GM23338 (cell line): ENCODE measurements around the gene PPM1H.

Experiments
- CREB1 ChIP-seq: fragments of 250-450 bp; sonication (Bioruptor Pico); IDR thresholded peaks from 2 replicates; pipeline ENCODE4 v1.5.0; 2020; ENCODE audit warnings: low read depth, mild to moderate bottlenecking, moderate library complexity
- EZH2 ChIP-seq: fragments of 200-600 bp; sonication (generic); IDR thresholded peaks from one replicate; pipeline ENCODE4 v1.8.0; 2017; ENCODE audit warnings: antibody characterized with exemption, mild to moderate bottlenecking, low read depth; ENCODE audit not compliant: unreplicated experiment
- EZH2phosphoT487 ChIP-seq: fragments of 200-600 bp; sonication (generic); IDR thresholded peaks from one replicate; pipeline ENCODE4 v1.8.1; 2018; ENCODE audit warnings: antibody characterized with exemption; ENCODE audit not compliant: unreplicated experiment
- JUNB ChIP-seq: IDR thresholded peaks from one replicate; pipeline ENCODE4 v1.6.1; 2016; ENCODE audit warnings: antibody characterized with exemption; ENCODE audit not compliant: unreplicated experiment
- NANOG ChIP-seq: IDR thresholded peaks from 2 replicates; pipeline ENCODE4 v1.6.1; 2016; ENCODE audit warnings: antibody characterized with exemption, borderline replicate concordance
- POLR2AphosphoS5 ChIP-seq: IDR thresholded peaks from 2 replicates; pipeline ENCODE4 v1.6.1; 2016; ENCODE audit warnings: antibody characterized with exemption, low read depth
- STAT1 ChIP-seq: IDR thresholded peaks from one replicate; pipeline ENCODE4 v1.6.1; 2016; ENCODE audit warnings: antibody characterized with exemption; ENCODE audit not compliant: unreplicated experiment
- ZNF114 ChIP-seq: fragments of 250-450 bp; sonication (Bioruptor Pico); IDR thresholded peaks from 2 replicates; pipeline ENCODE4 v1.5.0; 2020; ENCODE audit warnings: mild to moderate bottlenecking, moderate library complexity
- ZNF331 ChIP-seq: fragments of 250-450 bp; sonication (Bioruptor Pico); IDR thresholded peaks from 2 replicates; pipeline ENCODE4 v1.5.0; 2020; ENCODE audit warnings: low read depth, mild to moderate bottlenecking, moderate library complexity
- TF ChIP-seq, protein P1 (sequence below), 2 experiments: fragments of 200-600 bp in 1 of 2; sonication (generic) in 1 of 2; conservative IDR thresholded peaks; 2 replicates each; pipeline versions ENCODE4 v1.5.1 to v1.6.1; 2016 to 2017; ENCODE audit warnings: antibody characterized with exemption in 2 of 2, low read depth in 2 of 2, mild to moderate bottlenecking in 2 of 2, moderate library complexity in 1 of 2
- TF ChIP-seq, protein P2 (sequence below): IDR thresholded peaks from one replicate; pipeline ENCODE4 v1.6.1; 2018; ENCODE audit warnings: antibody characterized with exemption; ENCODE audit not compliant: unreplicated experiment
- TF ChIP-seq, protein P3 (sequence below): IDR thresholded peaks from 2 replicates; pipeline ENCODE4 v1.6.1; 2016; ENCODE audit warnings: antibody characterized with exemption

DNA sequence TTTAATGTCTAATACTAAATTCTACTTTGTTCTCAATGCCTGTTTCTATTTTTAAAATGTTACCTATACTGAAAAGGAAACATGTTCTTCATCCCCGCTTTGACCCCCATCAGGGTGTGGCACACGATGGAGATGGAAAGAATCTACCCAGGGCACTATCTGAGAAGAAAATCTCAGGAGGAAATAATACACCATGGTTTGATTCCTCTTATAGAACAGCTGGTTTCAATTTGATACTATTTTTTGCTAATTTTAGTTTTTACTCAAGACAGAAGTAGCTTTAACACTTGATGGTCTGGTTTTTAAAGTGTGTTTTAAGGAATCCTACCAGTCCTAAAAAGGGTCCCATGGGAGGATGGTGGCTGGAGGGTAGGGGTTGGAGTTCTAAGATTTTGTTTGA lies 56.7 kb downstream of the PPM1H start:
- TF ChIP-seq EZH2 (no peak), EZH2phosphoT487 (no peak), STAT1 (no peak), POLR2AphosphoS5 (no peak), NANOG (no peak), JUNB (no peak), ZNF331 (CRISPR knock-in tag) (no peak), CREB1 (CRISPR knock-in tag) (no peak), ZNF114 (CRISPR knock-in tag) (no peak)
- TF ChIP-seq, protein P1, sequence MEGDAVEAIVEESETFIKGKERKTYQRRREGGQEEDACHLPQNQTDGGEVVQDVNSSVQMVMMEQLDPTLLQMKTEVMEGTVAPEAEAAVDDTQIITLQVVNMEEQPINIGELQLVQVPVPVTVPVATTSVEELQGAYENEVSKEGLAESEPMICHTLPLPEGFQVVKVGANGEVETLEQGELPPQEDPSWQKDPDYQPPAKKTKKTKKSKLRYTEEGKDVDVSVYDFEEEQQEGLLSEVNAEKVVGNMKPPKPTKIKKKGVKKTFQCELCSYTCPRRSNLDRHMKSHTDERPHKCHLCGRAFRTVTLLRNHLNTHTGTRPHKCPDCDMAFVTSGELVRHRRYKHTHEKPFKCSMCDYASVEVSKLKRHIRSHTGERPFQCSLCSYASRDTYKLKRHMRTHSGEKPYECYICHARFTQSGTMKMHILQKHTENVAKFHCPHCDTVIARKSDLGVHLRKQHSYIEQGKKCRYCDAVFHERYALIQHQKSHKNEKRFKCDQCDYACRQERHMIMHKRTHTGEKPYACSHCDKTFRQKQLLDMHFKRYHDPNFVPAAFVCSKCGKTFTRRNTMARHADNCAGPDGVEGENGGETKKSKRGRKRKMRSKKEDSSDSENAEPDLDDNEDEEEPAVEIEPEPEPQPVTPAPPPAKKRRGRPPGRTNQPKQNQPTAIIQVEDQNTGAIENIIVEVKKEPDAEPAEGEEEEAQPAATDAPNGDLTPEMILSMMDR (conservative IDR thresholded peaks at IDR 0.05; ENCODE audit: low read depth in 2 of 2) = no peak
- TF ChIP-seq, protein P2, sequence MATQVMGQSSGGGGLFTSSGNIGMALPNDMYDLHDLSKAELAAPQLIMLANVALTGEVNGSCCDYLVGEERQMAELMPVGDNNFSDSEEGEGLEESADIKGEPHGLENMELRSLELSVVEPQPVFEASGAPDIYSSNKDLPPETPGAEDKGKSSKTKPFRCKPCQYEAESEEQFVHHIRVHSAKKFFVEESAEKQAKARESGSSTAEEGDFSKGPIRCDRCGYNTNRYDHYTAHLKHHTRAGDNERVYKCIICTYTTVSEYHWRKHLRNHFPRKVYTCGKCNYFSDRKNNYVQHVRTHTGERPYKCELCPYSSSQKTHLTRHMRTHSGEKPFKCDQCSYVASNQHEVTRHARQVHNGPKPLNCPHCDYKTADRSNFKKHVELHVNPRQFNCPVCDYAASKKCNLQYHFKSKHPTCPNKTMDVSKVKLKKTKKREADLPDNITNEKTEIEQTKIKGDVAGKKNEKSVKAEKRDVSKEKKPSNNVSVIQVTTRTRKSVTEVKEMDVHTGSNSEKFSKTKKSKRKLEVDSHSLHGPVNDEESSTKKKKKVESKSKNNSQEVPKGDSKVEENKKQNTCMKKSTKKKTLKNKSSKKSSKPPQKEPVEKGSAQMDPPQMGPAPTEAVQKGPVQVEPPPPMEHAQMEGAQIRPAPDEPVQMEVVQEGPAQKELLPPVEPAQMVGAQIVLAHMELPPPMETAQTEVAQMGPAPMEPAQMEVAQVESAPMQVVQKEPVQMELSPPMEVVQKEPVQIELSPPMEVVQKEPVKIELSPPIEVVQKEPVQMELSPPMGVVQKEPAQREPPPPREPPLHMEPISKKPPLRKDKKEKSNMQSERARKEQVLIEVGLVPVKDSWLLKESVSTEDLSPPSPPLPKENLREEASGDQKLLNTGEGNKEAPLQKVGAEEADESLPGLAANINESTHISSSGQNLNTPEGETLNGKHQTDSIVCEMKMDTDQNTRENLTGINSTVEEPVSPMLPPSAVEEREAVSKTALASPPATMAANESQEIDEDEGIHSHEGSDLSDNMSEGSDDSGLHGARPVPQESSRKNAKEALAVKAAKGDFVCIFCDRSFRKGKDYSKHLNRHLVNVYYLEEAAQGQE = no peak
- TF ChIP-seq, protein P3, sequence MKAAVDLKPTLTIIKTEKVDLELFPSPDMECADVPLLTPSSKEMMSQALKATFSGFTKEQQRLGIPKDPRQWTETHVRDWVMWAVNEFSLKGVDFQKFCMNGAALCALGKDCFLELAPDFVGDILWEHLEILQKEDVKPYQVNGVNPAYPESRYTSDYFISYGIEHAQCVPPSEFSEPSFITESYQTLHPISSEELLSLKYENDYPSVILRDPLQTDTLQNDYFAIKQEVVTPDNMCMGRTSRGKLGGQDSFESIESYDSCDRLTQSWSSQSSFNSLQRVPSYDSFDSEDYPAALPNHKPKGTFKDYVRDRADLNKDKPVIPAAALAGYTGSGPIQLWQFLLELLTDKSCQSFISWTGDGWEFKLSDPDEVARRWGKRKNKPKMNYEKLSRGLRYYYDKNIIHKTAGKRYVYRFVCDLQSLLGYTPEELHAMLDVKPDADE = no peak
